Prostate gland (tissue), 2 donors: Measurements from ENCODE around the gene CFAP298. TPM values are rescaled to one million over a fixed set of nuclear protein-coding genes. Genes with fewer than 3 reads are reported as not detected.
A peak's percentile ranks its signal among the peaks of the same experiment; 100 is the strongest.

ENCODE experiments used
- DNase-seq: peaks from one replicate; pipeline ENCODE4 v3.0.0-alpha.2; 2019; ENCODE audit warnings: low spot score
- H3K27ac ChIP-seq, 2 donors: fragments of 200-600 bp; sonication (generic); 2 replicates each; pipeline ENCODE4 v1.5.1; 2017 to 2019
- H3K27me3 ChIP-seq: fragments of 200-600 bp; sonication (generic); replicated peaks from 2 replicates; pipeline ENCODE4 v1.5.1; 2019; ENCODE audit not compliant: insufficient read depth
- H3K36me3 ChIP-seq, 2 donors: fragments of 200-600 bp; sonication (generic); 1 replicate in 1 of 2; 2 replicates in 1 of 2; pipeline versions ENCODE4 v1.5.1 to v1.8.1; 2017 to 2019
- H3K4me1 ChIP-seq: fragments of 200-600 bp; sonication (generic); replicated peaks from 2 replicates; pipeline ENCODE4 v1.5.1; 2019
- H3K4me3 ChIP-seq, 2 donors: fragments of 200-600 bp; sonication (generic); 2 replicates each; pipeline ENCODE4 v1.5.1; 2017 to 2019
- H3K9me3 ChIP-seq: fragments of 200-600 bp; sonication (generic); 2 replicates; pipeline ENCODE4 v1.5.1; 2017
- POLR2A ChIP-seq: fragments of 450-650 bp; IDR thresholded peaks from one replicate; pipeline ENCODE4 v1.6.1; 2016; ENCODE audit warnings: antibody characterized with exemption, mild to moderate bottlenecking
- POLR2AphosphoS5 ChIP-seq: sonication (generic); formaldehyde crosslinking; IDR thresholded peaks from one replicate; pipeline ENCODE4 v1.6.1; 2017; ENCODE audit warnings: antibody characterized with exemption
- WGBS: methylation state at CpG from one replicate; pipeline ENCODE4 v1.1.5; 2018; 5-methylcytosine and 5-hydroxymethylcytosine counted together
- intact Hi-C: fragments of 100-400 bp; cut with DNase I; formaldehyde crosslinking; loops from one replicate; pipeline ENCODE4 v1.14.2; 2022
- total RNA-seq, 2 donors: library from RNA; depleted of rRNA; stranded (reverse); fragments of >200 nt; gene quantifications; one replicate each; pipeline ENCODE4 v1.1.0, GENCODE V29; 2016
- TF ChIP-seq, protein P1 (sequence below), 4 experiments: fragments of 200-600 bp in 2 of 4; fragments of 450-650 bp in 2 of 4; sonication (generic) in 2 of 4; IDR thresholded peaks; 1 replicate in 3 of 4; 2 replicates in 1 of 4; pipeline ENCODE4 v1.5.1; 2016 to 2019; ENCODE audit warnings: antibody characterized with exemption in 4 of 4, mild to moderate bottlenecking in 2 of 4, moderate library complexity in 2 of 4

Gene CFAP298
- total RNA-seq, 2 donors from 2014 or later = 43.4 to 44.5 TPM

- Histone ChIP-seq H3K4me1 (no peaks in the 10 kb centered on the region), H3K27me3 (no peaks in the 10 kb centered on the region), H3K4me3 (no peak overlapping the region), H3K36me3 (no peaks in the 10 kb centered on the region), H3K9me3 (no peaks in the 10 kb centered on the region), H3K27ac (no peak overlapping the region)
- TF ChIP-seq POLR2AphosphoS5 = no peak
- TF ChIP-seq, protein P1, sequence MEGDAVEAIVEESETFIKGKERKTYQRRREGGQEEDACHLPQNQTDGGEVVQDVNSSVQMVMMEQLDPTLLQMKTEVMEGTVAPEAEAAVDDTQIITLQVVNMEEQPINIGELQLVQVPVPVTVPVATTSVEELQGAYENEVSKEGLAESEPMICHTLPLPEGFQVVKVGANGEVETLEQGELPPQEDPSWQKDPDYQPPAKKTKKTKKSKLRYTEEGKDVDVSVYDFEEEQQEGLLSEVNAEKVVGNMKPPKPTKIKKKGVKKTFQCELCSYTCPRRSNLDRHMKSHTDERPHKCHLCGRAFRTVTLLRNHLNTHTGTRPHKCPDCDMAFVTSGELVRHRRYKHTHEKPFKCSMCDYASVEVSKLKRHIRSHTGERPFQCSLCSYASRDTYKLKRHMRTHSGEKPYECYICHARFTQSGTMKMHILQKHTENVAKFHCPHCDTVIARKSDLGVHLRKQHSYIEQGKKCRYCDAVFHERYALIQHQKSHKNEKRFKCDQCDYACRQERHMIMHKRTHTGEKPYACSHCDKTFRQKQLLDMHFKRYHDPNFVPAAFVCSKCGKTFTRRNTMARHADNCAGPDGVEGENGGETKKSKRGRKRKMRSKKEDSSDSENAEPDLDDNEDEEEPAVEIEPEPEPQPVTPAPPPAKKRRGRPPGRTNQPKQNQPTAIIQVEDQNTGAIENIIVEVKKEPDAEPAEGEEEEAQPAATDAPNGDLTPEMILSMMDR (IDR thresholded peaks at IDR 0.05) = no peak
- no peak for DNase-seq
- 84% methylated on average over 13 of the region's 13 CpGs for WGBS
- intact Hi-C loops = no loop called here
Measured at GRCh38 chr21:32581732-32582131, 30.4 kb downstream of the CFAP298 start.

- H3K9me3 ChIP-seq = no peaks in the 10 kb centered on the region
- WGBS = 96% methylated on average over 13 of the region's 13 CpGs
- no peak overlapping the region for H3K27ac ChIP-seq
- TF ChIP-seq POLR2A (no peak), POLR2AphosphoS5 (no peak)
- TF ChIP-seq, protein P1 (IDR thresholded peaks at IDR 0.05) = no peak
- H3K4me1 ChIP-seq = no peaks in the 10 kb centered on the region
- DNase-seq = no peak
- no peak overlapping the region for H3K4me3 ChIP-seq
- H3K36me3 ChIP-seq = no peaks in the 10 kb centered on the region
- intact Hi-C loops = no loop called here
- no peaks in the 10 kb centered on the region for H3K27me3 ChIP-seq
Measured at GRCh38 chr21:32580949-32581348, 31.2 kb downstream of the CFAP298 start.

GRCh38 chr21:32578107-32578691 lies 34.0 kb downstream of the CFAP298 start:
- Histone ChIP-seq H3K27me3 (no peaks in the 10 kb centered on the region), H3K4me1 (no peaks in the 10 kb centered on the region), H3K9me3 (no peaks in the 10 kb centered on the region), H3K4me3 (no peak overlapping the region), H3K27ac (no peak overlapping the region), H3K36me3 (no peaks in the 10 kb centered on the region)
- TF ChIP-seq, protein P1 (IDR thresholded peaks at IDR 0.05) = peak in 1 of 4 experiments; percentile 20
- TF ChIP-seq POLR2A (no peak), POLR2AphosphoS5 (no peak)
- DNase-seq = no peak
- intact Hi-C loops = no loop called here
- 58% methylated on average over 13 of the region's 15 CpGs for WGBS

GRCh38 chr21:32576011-32576410 lies 36.2 kb downstream of the CFAP298 start:
- H3K9me3 ChIP-seq = no peaks in the 10 kb centered on the region
- H3K27ac ChIP-seq = no peak overlapping the region
- no peak for DNase-seq
- no peaks in the 10 kb centered on the region for H3K27me3 ChIP-seq
- no peaks in the 10 kb centered on the region for H3K4me1 ChIP-seq
- no peaks in the 10 kb centered on the region for H3K36me3 ChIP-seq
- no peak overlapping the region for H3K4me3 ChIP-seq
- WGBS = 94% methylated on average over 11 of the region's 11 CpGs
- intact Hi-C loops = no loop called here
- TF ChIP-seq, protein P1 (IDR thresholded peaks at IDR 0.05) = no peak
- TF ChIP-seq POLR2AphosphoS5 = no peak
- TF ChIP-seq POLR2A = no peak
